NCI-H1092 treated with DMSO at 0.1 percent for 48 hours (cell line): ENCODE measurements around the gene RND3.

Source experiments
- DNase-seq: peaks from one replicate; lab custom pipeline; 2025; lab: John Stamatoyannopoulos, UW

The RND3 gene

DNA sequence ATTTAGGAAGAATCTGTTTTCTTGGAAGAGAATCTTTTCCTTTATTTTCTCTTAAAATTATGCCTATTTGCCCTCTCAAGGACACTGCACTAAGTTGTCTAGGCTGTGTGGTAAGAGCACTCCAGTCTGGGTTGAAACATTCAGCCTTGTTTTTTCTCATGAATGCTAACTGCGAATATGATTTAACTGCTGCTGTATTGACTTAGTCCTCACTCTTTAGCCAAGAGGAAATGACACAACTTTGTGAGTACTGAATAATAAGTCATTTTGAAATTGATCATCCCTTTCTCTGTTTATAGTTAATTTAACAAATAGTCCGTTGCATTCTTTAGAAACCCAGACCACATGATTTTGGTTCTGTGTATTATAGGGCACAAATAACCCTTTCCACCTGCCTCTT, 4.5 kb upstream of the RND3 start:
- no peak for DNase-seq

DNA sequence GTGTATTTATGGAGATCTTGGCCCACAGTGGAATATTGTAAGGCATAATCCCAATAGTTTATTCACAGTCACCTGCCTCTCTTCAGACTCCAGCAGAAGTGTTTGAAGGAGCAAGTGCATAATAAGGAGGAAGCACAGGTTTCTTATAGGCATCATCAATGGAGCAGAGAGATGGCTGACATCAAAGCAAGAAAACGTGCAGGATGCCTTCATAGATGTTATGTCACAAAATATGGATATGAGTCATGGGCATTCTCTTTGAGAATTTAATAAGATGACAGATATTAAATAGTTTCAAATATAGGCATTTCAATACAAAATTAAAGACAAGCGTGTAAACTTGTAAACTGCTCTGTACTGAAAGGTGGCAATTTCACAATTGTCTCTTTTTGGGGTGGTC, 4.0 kb upstream of the RND3 start:
- DNase-seq = no peak

DNA sequence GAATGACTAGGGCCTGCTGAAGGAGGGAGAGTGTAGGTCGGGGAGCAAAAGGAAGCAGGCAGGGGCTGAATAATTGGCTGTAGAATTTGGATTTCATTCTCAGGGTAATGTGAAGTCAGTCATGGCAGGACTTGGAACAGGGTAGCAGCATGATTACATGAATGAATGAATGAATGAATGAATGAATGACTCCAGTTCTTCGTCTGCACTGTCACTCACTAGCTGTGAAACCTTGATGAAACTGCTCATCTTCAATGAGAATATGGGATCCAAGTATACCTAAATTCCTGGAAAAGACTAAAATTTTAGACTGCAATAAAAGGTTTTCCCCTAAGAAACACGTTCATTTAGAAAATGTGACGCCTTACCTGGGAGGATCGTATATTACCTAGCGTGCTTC, 3.0 kb upstream of the RND3 start:
- no peak for DNase-seq

DNA sequence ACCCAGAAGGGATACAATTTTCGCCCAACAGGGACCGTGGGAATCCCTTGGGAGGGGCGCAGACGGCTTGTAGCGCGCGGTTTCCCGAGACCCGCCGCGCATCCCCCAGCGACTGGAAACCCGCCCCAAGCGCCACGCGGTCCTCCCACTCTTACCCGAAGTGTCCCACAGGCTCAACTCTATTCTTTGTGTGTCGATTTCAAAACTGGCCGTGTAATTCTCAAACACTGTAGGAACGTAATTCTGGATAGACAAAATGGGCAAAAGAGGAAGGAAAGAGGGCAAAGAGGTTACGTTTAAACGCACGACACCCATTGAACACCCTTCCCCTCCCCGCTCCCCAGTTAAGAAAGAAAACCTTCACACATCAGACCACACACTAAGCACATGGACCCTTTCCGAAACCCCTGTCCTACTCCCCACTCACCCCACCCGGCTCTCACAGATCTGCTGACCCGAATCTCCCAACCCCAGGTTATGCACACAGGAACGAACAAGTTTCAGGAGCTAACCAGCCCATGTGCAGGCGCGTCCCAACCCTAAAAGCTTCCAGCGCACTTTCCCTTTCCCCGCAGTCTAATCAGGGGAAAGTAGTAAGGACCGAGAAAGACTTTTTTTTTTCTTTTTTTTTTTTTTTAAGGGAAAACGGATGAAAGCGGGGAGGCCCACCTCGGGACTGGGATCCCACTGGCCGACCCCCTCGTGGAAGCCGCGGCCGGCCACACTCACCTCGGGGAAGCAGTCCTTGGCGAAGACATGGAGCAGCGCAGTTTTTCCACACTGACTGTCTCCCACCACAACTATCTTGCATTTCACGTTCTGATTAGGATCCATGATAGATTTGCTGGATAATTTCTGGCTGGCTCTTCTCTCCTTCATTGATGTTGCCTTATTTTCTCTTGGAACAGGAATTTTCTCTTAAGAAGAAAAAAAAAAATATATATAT, 655 bp downstream of the RND3 start:
- DNase-seq = peak; percentile 60

DNA sequence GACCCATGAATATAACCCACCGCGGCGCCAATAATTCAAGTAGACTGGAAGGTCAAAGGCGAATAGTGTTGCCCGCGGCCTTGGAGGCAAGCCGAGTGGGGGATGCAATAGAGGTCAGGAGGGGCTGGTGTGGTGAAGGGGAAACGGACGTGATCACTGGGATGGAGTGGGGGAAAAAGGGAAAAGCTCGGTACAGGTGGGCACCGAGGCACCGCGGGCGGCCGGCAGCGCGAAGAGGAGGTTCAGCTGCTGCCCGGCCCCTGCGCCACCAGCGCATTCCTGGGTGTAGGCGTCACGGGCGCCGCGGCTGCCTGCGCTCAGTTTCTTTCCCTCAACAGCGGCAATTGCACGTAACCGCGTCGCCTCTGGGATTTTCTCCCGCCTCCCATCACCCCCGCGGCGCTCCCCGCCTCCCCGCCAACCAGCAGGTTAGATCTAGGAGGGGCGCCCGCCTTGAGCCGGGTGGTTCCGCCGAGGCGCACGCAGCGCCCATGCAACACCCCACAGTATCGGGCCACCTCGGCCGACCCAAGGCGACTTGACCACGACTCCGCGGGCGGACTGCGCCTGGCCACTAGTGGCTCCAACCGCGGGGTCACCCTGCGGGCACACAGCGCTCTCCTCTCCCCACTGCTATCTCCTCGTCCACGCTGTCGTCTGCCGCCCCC, 1.5 kb downstream of the RND3 start:
- DNase-seq = peak; percentile 49

DNA sequence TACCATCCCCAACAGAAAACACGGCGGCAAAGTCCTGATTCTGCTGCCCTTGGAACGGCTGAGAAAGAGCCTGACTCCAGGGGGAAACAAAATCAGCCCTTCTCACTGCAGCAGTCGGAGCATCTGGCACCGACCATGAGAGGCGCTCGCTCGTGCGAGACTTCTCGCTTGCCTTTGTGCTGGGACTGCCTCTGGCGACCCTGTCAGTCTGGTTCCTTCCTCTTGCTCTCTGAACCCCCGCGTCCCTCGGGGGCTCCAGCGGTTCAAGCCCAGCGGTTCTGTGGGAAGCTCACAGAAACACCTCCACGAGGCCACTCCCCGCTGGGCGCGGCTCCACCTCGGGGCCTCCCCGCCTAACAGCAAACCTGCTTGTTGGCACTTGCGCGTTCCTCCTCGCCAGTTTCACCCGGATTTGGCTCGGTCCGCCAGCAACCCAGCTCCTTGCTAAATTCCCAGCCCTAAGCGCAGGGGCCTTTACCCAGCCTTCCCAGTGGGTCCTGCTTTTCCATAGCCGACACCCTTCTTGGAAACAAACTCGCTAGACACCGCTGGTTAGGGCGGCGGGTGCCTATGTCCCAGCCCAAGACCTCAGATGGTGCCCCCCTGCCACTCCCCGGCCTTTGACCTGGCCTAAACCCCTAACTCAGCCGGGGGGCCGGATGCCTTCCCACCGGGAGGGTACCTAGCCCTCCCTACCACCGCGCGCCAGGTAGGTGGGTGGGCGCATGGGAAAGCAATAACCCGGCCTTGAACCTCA, 2.2 kb downstream of the RND3 start:
- peak; percentile 75 for DNase-seq

DNA sequence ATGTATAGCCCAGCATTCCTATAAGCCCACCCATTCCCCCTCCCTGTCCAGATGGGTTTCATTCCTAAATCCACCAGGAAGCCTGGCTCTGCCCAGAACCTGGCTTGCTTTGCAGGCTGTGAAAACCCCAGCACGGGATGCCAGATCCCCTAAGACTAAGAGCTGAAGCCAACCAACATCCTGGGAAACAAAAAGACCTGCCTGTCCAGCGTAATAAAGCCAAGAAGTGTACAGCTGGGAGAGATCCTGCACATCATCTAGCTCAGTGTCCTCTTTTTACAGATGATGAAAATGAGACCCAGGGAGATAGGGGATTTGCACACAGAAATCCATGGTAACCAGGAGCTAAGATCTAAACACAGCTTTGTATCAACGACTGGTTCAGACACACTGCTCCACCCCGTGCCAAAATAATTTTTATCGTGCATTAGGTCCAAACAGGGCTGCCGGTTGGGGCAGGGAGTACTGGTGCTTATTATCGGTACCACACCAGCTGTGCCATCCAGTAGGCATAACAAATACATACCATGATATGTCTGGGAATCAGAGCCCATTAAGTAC, 2.9 kb downstream of the RND3 start:
- no peak for DNase-seq

DNA sequence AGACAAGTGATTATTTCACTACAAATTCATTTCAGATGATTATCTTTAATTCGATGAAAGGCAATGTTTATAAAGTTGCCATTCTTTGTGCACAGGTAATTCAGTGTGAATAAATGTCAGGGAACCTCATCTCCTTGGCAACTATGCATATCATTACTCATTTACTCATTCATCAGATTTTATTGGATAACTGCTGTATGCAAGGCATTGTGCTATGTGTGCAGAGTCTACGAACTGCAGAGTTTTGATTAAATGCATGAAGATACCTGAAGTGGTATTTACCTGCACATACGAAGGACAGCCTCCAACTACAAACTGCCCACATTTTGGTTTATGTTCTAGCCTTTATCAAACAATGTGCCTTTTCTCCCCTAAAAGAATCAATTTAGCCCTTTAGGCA, 3.5 kb downstream of the RND3 start:
- no peak for DNase-seq

DNA sequence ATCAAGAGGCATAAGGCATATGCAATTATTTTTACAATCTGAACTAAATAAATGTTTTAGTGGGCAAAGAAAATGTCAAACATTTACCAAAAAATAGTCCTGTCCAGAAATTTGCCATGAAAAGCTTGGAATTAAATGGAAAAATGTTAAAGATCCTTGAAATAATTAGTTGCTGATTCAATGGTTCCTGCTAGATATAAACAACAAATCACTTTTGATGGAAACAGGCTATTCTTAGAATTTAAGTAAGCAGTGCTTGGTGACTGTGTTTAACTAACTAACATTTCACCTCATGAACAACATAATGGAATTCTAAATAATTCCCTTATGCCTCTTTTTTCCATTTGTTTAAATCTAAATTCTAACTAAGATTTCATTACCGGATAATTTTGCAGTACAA, 3.9 kb downstream of the RND3 start:
- no peak for DNase-seq

DNA sequence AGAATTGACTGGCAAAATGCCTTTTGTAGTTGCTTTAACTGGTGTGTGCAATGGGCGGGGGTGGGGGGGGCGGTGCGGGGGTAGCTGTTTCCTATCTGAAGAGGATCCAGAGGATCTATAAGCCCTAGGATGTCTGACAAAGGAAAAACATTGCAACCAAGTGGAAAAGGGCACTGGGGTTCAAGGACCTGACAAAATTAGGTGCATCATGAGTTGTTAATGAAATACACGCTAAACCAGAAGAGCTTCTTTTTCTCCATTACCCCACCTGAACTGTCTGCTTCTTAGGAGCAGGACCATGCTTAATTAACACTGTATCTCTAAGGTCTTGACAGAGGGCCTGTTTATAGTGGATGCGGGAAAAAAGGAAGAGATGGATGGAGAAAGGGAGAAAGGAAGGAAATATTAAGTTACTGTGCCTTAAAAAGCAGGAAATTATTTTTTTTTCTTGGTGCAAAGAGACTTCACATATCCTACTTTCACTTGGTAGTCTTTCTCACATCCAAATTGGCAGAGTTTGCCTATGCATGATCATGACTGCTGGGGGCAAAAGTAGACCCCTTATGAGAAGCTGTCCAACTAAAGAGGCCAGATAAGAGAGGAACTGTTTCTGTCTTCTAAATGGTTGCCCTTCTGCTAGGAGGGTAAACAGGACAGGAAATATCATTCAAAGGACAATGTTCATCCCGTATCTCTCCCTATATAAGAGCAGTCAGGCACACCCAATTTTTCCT, 4.6 kb downstream of the RND3 start:
- no peak for DNase-seq

DNA sequence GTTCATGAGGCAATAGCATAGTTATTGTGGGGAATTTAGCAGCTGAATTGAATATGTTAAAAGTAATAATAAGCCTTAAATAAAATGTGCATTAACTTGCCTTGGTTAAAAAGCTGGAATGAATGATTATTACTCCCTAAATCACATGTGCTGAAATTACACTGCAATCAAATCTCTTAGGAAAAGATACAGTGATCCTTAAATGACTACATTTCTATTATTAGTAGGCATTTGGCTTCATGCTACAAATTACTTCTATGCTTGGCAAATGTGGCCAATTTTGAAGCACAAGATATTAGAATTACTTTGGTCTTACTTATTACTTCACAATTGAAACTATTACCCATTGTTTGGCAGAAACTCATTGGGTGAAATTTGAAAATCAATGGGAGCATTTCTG, 5.4 kb downstream of the RND3 start:
- no peak for DNase-seq

DNA sequence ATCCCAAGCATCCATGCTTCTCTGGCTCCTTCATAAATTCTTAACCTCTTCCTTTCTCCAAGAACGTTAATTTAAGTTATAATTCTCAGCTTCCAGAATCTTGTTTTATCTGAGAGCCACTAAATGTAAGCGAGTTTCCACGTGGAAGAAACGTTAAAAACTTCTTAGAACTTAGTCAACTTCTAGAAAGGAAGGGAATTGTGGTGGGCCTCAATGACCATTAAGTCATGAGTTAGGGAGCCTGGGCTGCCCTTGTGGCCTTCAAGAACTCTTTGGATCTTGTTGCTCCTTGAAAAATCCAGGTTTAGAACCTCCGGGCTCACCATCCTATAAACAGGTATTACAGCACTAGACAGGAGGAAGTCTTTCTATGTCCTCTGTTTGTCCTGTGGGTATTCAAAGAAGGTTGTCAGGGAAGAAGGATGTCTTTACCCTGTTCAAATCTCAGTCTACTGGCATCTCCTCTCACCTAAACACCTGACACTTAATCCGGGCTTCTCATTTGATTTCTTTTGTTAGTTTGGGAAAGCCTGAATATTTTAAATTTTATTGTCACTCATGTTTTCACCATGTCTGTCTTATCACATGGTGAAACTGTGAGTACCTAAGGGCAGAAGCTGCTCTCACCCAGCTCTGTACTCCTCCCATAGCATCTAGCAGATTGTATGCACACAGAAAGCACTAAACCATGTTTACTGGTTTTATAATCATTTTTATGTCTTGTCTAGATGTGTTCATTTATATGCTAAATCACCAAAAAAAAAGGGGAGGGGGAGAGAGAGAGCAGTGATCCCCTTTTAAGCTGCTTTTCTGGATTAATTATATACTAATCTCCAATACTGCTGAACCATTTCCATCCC, 6.3 kb downstream of the RND3 start:
- no peak for DNase-seq

DNA sequence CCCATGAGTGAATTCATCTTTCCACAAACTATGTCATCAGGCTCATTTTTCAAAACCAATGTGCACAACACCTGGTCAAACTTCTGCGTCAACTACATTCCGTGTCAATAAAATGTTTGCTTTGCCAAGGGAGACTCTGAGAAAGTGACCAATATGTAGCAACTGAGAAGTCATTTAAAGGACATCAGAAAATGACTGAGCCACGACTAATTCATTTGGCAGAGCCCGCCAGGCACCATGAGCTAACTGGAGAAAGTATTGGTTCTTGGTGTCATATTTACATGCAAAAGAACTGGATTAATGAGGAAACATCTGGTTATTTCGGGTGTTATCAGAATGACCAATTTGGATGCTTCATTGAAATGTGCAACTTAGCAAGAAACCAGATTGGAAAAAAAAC, 7.2 kb downstream of the RND3 start:
- no peak for DNase-seq

DNA sequence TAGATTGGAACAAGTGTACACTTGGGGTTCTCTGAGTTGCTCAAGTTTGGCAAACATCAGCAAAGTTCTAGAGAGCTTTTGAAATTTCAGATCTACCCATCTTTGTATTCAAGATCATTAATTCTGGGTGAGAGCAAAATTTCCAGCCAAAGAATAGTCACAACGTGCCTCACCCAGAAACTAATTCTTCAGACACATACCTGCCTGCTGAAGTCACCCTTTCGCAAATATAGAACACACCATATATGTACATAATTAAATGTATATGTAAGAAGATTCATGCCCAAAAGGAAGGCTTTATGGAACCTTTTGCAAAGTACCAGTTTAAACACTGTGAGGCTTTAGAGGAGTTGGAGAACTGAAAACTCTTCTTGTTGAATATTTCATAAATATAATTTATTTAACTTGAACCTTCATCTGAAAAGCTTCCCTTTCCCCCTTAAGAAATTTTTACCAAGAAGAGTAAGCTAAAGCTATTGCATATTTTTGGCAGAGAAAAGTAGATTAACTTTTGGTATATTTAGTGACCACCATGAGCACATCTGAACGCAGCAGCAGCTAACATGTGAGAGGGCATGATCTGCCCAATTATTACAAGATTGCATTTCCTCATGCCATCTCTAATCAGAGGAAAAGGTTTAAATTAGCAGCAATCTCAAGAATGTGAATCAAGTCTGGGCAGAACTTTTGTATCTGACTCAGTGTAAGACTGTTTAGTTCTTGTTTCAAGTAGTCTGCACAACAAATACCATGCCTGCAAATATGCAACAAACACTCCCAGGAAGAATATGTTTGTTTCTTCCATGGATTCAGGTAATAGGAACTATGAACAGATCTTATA, 8.2 kb downstream of the RND3 start:
- DNase-seq = no peak

DNA sequence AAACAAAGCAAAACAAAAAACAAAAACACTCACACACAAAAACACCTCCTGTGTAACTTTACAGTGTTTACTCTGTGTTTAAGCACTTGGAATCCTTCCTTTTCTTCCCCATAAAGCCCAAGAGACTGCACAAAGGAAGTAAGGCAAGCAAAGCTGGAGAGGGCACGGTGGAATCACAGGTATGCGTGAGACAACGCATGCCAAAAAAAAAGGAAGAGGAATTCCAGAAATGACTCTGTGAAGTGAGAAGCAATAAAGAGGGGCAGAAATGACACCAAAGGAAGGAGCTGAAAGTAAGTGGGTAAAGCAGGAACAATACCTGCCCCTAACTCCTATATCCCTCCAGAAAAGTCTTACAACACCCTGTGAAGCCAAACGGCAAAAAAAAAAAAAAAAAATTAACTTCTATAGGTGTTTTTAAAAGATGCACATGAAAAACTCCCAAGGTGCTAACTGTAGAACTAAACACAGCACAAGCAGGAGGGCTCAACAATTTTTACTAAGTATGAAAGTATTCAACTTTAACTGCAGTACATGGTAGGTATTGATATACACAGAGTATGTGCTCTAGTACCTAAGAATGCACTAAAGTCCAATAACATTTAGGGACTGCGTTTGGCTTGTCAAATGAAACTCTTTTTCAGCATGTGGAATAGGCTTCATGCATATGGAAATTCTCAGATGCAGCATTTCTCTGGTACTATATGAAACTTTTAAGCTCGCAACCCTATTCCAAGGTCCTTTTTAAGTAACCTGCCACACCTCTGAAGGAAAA, 9.1 kb downstream of the RND3 start:
- DNase-seq = no peak

DNA sequence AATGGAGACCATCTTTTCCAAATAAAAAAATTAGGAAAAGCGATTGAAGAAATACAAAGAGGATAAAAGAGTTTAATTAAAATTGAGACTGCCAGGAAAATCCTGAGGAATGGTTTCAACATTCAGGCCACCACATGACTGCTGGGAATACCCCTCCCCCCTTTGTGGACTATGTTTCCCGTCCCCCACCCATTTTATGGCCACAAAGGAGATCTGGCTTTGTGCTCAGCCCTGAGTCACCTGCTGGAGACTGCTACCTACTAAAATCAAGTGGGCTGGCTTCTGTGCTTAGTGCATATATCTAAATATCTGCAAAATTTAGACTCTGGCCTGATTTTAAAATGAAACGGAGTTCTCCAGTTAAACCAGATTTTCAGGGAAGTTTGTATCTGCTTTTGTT, 10.1 kb downstream of the RND3 start:
- DNase-seq = no peak

DNA sequence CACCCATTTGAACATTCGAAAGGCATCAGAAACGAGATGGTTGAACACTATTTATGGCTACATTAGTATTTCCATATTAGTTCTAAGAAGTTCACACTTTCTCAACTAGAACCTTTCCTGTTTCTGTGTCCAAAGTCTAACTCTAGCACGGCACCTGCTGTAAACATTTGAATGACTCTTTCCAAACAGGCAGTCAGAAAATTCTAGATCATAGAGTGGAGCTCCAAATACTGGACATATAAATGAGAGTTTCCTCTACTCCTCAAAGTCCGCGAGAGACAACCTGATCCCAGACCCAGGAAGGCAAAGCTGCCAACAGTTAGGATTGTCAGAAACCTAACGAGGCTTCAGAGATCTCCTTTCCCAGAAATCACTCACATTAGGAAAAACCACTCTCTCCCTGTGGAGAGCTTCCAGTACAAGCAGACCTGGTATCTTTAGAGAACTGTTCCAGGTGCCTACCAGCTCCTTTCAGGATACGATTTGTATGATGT, 10.6 kb downstream of the RND3 start:
- no peak for DNase-seq

DNA sequence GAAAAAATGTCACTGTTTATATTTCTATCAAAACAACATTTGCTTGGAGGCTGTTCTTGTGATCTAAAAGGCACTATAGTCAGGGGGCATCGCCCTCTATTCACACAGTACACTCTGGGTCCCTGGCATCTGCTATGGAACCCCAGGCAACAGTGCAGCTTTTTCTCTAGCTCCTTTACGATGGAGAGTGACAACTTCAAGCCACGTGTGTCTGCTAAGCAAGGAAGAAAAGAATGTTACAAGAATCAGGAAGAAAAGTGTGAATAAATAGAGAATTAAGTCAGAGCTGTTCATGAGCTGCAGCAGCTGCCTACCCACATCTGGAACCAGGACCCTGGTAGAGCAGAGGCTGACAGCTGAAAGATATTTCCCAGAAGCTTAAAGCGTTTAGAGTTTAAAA, 11.2 kb downstream of the RND3 start:
- no peak for DNase-seq
